GM06990 (cell line): ENCODE data around the gene HDHD5.

Source experiments
- DNase-seq: peaks from one replicate; pipeline ENCODE4 v3.0.0-alpha.2; 2011; ENCODE audit not compliant: insufficient read length; ENCODE audit errors: extremely low read depth
- H3K27me3 ChIP-seq: replicated peaks from 2 replicates; pipeline ENCODE4 v1.6.0; 2011; ENCODE audit warnings: low read length; ENCODE audit not compliant: control insufficient read depth, insufficient read depth
- H3K36me3 ChIP-seq: 2 replicates; pipeline ENCODE4 v1.5.1; 2011; ENCODE audit warnings: low read length; ENCODE audit not compliant: control insufficient read depth, insufficient read depth
- H3K4me3 ChIP-seq: replicated peaks from 2 replicates; pipeline ENCODE4 v1.5.1; 2011; ENCODE audit warnings: low read depth, mild to moderate bottlenecking, control low read depth, low read length
- TF ChIP-seq, protein P1 (sequence below): IDR thresholded peaks from 2 replicates; pipeline ENCODE4 v1.5.1; 2011; ENCODE audit warnings: low read length, control low read depth, mild to moderate bottlenecking, inconsistent platforms; ENCODE audit not compliant: insufficient read depth, poor library complexity, severe bottlenecking

The HDHD5 gene

DNA sequence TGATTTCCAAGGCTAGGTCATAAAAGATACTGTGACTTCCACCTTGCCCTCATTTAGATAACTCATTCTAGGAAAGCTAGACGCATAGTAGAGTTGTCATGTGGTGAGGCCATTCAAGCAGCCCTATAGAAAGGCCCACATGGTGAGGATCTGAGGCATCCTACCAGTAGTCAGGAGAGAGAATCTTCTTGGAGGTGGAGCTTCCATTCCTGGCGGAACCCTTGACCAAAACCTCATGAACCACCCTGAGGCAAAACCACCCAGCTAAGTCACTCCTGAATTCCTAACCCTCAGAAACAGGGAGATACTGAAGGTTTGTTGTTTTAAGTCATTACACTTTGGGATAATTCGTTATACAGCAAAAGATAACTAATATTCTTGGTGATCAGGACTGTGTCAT is 2.9 kb upstream of the HDHD5 start:
- no peak overlapping the region for H3K4me3 ChIP-seq
- no peaks in the 10 kb centered on the region for H3K36me3 ChIP-seq
- H3K27me3 ChIP-seq = no peaks in the 10 kb centered on the region
- TF ChIP-seq, protein P1, sequence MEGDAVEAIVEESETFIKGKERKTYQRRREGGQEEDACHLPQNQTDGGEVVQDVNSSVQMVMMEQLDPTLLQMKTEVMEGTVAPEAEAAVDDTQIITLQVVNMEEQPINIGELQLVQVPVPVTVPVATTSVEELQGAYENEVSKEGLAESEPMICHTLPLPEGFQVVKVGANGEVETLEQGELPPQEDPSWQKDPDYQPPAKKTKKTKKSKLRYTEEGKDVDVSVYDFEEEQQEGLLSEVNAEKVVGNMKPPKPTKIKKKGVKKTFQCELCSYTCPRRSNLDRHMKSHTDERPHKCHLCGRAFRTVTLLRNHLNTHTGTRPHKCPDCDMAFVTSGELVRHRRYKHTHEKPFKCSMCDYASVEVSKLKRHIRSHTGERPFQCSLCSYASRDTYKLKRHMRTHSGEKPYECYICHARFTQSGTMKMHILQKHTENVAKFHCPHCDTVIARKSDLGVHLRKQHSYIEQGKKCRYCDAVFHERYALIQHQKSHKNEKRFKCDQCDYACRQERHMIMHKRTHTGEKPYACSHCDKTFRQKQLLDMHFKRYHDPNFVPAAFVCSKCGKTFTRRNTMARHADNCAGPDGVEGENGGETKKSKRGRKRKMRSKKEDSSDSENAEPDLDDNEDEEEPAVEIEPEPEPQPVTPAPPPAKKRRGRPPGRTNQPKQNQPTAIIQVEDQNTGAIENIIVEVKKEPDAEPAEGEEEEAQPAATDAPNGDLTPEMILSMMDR = no peak
- no peak for DNase-seq

DNA sequence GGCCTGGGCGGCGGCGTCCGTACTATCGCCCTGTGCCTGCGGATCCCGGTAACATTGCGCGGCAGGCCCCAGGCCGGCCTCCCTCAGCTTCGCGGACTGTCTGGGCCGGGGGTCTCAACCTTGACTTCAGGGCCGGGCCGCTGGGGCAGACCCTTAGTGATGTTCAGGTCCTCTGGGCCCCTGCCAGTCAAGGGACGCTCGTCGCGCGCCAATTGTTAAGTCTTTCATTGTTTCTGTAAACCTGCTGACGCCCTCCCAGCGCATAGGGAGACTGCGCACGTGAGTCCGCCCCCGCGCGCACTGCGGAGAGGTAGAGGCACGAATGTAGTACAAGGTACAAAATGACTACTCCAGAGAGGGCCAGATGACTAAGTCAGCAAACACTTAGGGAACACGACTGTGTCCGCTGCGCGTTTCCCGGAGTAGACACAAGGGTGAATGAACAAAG is 451 bp upstream of the HDHD5 start:
- peak overlapping the region; percentile 80 for H3K4me3 ChIP-seq
- TF ChIP-seq, protein P1 = no peak
- H3K36me3 ChIP-seq = no peaks in the 10 kb centered on the region
- DNase-seq = no peak
- no peaks in the 10 kb centered on the region for H3K27me3 ChIP-seq

DNA sequence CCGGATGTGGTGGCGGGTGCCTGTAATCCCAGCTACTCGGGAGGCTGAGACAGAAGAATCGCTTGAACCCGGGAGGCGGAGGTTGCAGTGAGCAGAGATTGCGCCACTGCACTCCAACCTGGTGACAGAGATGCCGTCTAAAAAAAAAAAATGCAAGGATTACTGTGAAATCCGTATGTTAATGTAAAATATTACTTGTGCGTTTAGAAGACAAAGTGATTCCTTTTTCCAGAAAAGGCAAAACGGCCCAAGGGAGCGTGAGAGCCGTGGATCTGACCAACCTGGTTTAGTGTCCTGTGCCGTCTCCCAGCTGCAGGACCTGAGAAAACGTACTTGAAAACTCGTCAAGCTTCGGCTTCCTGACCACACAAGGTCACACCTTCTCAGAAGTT is 905 bp downstream of the HDHD5 start:
- no peak for DNase-seq
- no peaks in the 10 kb centered on the region for H3K27me3 ChIP-seq
- TF ChIP-seq, protein P1 = no peak
- H3K36me3 ChIP-seq = no peaks in the 10 kb centered on the region
- H3K4me3 ChIP-seq = peak overlapping the region; percentile 80

DNA sequence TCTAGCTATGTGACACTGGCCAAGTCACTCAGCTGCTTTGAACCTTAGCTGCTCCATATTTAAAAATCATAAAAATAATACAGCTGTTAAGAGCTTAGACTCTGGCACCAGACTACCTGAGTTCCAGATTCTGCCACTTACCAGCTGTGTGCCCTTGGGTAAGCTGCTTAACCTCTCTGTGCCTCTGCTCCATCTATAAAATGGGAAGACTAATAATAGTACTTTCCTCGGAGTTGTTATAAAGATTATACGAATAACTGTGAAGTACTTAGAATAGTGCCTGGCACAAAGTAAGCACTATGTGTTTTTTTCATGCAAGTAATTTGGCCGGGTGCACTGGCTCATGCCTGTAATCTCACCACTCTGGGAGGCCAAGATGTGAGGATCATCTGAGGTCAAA is 1.4 kb downstream of the HDHD5 start:
- Histone ChIP-seq H3K4me3 (no peak overlapping the region), H3K36me3 (no peaks in the 10 kb centered on the region), H3K27me3 (no peaks in the 10 kb centered on the region)
- TF ChIP-seq, protein P1 = no peak
- no peak for DNase-seq

DNA sequence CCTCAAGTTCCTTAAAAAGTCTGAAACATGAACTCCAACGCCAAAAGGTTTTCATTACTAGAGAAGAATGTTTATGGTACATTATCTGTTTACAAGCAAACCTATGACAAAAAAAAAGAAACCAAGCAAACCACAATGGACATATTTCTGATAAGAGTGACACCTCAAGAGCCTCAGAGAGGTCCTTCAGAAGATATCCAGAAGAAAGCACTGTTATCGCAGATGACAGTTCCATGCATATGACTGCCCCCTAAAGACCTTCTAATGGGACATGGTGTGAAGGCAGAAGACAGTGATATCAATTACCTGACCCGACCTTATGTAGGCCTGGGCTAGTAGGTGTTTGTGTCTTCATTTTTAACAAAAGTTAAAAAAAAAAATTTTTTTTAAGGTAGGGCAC is 3.1 kb downstream of the HDHD5 start:
- no peaks in the 10 kb centered on the region for H3K27me3 ChIP-seq
- H3K36me3 ChIP-seq = no peaks in the 10 kb centered on the region
- no peak overlapping the region for H3K4me3 ChIP-seq
- DNase-seq = no peak
- TF ChIP-seq, protein P1 = no peak

DNA sequence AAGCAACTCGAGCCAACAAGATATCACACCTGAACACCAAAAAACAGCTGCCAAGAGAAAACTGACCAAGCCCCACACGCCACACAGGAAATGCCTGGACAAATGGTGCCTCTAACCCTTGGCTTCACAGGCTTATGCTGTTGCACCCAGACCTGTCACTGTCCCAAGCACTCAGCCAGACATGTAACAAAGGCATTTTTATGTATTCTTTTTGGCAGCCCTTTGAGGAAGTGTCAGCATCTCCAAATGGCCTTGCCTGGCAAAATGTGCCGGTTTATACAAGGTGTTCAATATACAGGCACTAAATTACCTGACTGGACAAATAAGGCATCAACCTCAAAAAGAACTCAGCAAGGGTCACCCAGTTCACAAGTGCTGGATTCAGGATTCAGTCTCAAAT is 6.1 kb downstream of the HDHD5 start:
- TF ChIP-seq, protein P1 = no peak
- DNase-seq = no peak
- Histone ChIP-seq H3K27me3 (no peaks in the 10 kb centered on the region), H3K4me3 (no peak overlapping the region), H3K36me3 (peaks cover 3% of the 10 kb centered on the region; the same call in 1 of the 2 replicates)
